Left lung (tissue), 10 donors: ENCODE results near the gene KPNA3. TPM values are rescaled to one million over a fixed set of nuclear protein-coding genes. Genes with fewer than 3 reads are reported as not detected.

Experiments
- ATAC-seq: fragments of 200-7000 bp; cut with Tn5 transposase; one replicate; pipeline ENCODE4 v1.9.1; 2020; ENCODE audit warnings: moderate library complexity
- DNase-seq, 4 donors: peaks; one replicate each; pipeline ENCODE4 v3.0.0-alpha.2; 2013 to 2020
- H3K27ac ChIP-seq, 2 donors: fragments of 200-600 bp; sonication (generic) in 1 of 2; one replicate each; pipeline versions ENCODE4 v1.5.0 to v1.8.0; 2020 to 2021
- H3K27me3 ChIP-seq, 2 donors: fragments of 200-600 bp; sonication (generic) in 1 of 2; one replicate each; pipeline versions ENCODE4 v1.5.0 to v1.8.0; 2020 to 2021
- H3K36me3 ChIP-seq, 2 donors: fragments of 200-600 bp; sonication (generic) in 1 of 2; one replicate each; pipeline versions ENCODE4 v1.5.0 to v1.8.0; 2020 to 2021
- H3K4me1 ChIP-seq, 2 donors: fragments of 200-600 bp; one replicate each; pipeline ENCODE4 v1.8.0; 2021
- H3K4me3 ChIP-seq, 2 donors: fragments of 200-600 bp; sonication (generic) in 1 of 2; one replicate each; pipeline versions ENCODE4 v1.5.0 to v1.8.0; 2020 to 2021; ENCODE audit warnings: mild to moderate bottlenecking in 1 of 2
- H3K9me3 ChIP-seq, 2 donors: fragments of 200-600 bp; sonication (generic) in 1 of 2; one replicate each; pipeline versions ENCODE4 v1.5.0 to v1.8.0; 2020 to 2021
- intact Hi-C, 2 donors: fragments of 100-400 bp; cut with DNase I; formaldehyde crosslinking; loops; one replicate each; pipeline versions ENCODE4 v1.11.2 to v1.14.2; 2022
- polyA plus RNA-seq, 6 donors: library from polyadenylated mRNA; unstranded; fragments of 120-200 nt; gene quantifications; one replicate each; pipeline ENCODE4 v1.2.1, GENCODE V29; 2013; ENCODE audit not compliant: insufficient read length in 6 of 6
- total RNA-seq, 2 donors: library from RNA; stranded (reverse); fragmentation: NEBNext Ultra II Directional; extraction: Animal tissue kit (Norgen Biotek cat#: 25700); gene quantifications; one replicate each; pipeline ENCODE4 v1.2.1, GENCODE V29; 2021
- TF ChIP-seq, protein P1 (sequence below), 2 donors: fragments of 200-600 bp; sonication (generic) in 1 of 2; IDR thresholded peaks; one replicate each; pipeline versions ENCODE4 v1.5.0 to v1.8.0; 2021; ENCODE audit warnings: antibody characterized with exemption in 2 of 2
- donor health status: DM: no; HTN: yes; CAD: no.
- donor health status: DM: no; HTN: no; CAD: no.

Gene KPNA3
- total and polyA plus RNA-seq, 8 donors, result 31.5 to 42.0 (median 38.3) TPM

DNA sequence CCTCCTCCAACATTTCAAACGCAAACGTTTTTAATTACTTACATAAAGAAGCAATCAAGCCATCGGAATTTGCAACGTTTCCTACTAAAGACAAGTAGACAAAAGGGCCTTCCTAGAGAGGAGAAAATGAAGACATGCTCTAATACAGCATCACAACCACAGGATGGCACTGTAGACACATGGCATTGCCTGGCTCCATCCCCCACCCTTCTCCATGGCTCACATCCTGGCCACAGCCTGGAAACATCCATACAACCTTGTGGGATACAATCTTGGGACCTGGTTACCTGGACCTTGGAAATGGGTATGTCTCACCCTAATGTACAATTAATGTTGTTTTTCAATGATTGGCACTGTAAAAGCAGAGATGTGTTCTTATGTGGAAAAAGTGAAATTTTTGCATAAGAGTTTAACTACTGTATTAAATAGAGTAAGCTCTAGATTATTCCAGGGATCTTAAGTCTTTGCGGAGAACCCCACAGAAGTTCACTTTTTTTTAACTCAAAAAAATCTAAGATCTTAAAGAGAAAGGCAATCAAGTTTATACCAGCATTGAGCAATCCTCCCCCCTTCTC is 122.7 kb downstream of the KPNA3 start:
- Histone ChIP-seq H3K9me3 (no peaks in the 10 kb centered on the region), H3K36me3 (peaks cover 0 to 25% of the 10 kb centered on the region in 2 donors), H3K27me3 (no peaks in the 10 kb centered on the region), H3K4me3 (no peak overlapping the region), H3K27ac (peak overlapping the region in 1 of 2 donors; percentile 15), H3K4me1 (peaks cover 5 to 18% of the 10 kb centered on the region in 2 donors)
- DNase-seq (peak in 2 of 4 donors; percentile 56 to 70), ATAC-seq (peak; percentile 98)
- intact Hi-C loops, result no loop called here
- TF ChIP-seq, protein P1, sequence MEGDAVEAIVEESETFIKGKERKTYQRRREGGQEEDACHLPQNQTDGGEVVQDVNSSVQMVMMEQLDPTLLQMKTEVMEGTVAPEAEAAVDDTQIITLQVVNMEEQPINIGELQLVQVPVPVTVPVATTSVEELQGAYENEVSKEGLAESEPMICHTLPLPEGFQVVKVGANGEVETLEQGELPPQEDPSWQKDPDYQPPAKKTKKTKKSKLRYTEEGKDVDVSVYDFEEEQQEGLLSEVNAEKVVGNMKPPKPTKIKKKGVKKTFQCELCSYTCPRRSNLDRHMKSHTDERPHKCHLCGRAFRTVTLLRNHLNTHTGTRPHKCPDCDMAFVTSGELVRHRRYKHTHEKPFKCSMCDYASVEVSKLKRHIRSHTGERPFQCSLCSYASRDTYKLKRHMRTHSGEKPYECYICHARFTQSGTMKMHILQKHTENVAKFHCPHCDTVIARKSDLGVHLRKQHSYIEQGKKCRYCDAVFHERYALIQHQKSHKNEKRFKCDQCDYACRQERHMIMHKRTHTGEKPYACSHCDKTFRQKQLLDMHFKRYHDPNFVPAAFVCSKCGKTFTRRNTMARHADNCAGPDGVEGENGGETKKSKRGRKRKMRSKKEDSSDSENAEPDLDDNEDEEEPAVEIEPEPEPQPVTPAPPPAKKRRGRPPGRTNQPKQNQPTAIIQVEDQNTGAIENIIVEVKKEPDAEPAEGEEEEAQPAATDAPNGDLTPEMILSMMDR (IDR thresholded peaks at IDR 0.05), result peak; percentile 30 to 55

DNA sequence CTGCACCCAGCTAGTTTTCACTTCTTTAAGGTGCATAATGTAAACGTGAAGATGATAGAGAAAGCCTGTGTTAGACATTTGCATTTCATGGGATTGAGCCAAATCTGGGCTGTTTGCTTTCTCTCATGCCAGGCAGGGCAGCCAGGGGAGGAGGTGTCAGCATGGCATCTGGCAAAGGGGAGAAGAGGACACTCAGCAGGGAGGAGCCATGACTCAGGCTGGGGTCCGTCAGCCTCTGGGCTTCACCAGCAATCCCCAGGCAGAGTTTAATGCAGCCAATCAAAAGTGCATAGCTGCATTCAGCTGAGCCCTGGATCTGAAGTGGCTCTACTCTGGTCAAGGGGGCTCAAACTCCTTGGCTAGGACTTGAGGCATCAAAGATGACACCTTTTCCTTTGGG is 124.7 kb downstream of the KPNA3 start:
- ATAC-seq, result no peak
- intact Hi-C loops, result no loop called here

DNA sequence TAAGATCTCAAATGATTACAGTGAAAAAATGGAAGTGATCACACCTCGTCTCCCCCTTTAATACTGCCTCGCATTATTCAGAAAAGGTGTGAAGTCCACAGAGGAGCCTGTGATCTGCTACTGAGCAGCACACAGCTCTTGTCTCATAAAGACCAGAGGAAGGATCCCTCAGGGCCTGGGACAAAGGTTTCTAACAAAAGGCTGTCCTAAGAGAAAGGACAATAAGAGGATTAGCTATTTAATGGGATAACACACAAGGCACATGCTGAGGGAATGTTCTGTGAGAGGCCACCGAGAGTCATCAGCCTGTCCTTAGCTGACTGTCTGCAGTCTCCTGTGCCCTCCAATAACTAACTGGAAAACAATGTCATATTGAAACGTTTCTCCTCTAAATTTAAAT is 127.9 kb downstream of the KPNA3 start:
- intact Hi-C loops, result no loop called here
- Histone ChIP-seq H3K27ac (no peak overlapping the region), H3K27me3 (no peaks in the 10 kb centered on the region), H3K9me3 (no peaks in the 10 kb centered on the region), H3K4me3 (no peak overlapping the region), H3K36me3 (peaks cover 0 to 52% of the 10 kb centered on the region in 2 donors), H3K4me1 (no peaks in the 10 kb centered on the region)
- ATAC-seq (no peak), DNase-seq (no peak)
- TF ChIP-seq, protein P1 (IDR thresholded peaks at IDR 0.05), result no peak

More for the DNA sequence above, 124.7 kb downstream of the KPNA3 start:
- Histone ChIP-seq H3K27ac (no peak overlapping the region), H3K4me1 (peaks cover 5 to 18% of the 10 kb centered on the region in 2 donors), H3K9me3 (no peaks in the 10 kb centered on the region), H3K27me3 (no peaks in the 10 kb centered on the region), H3K36me3 (peaks cover 0 to 31% of the 10 kb centered on the region in 2 donors), H3K4me3 (no peak overlapping the region)
- no peak for DNase-seq
- TF ChIP-seq, protein P1 (IDR thresholded peaks at IDR 0.05), result no peak

DNA sequence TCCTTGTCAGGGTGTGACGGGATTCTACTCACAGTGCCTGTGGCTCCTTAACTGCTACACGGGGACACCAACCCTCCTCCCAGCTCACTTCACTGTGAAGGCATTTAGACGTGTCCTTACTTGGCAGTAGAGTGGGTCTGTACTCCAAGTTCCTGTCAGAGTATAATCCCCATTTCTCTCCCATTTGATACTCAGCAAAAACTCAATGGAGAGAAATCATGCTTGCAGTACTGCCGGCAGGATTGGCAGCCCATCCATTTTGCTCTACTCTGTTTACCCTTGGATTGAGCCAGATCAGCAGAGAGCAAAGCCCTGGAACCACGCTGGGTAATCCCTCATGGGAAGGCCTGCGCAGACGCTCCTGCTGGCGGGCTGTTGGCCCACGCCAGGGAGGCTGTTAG is 135.2 kb downstream of the KPNA3 start:
- ATAC-seq, result no peak

DNA sequence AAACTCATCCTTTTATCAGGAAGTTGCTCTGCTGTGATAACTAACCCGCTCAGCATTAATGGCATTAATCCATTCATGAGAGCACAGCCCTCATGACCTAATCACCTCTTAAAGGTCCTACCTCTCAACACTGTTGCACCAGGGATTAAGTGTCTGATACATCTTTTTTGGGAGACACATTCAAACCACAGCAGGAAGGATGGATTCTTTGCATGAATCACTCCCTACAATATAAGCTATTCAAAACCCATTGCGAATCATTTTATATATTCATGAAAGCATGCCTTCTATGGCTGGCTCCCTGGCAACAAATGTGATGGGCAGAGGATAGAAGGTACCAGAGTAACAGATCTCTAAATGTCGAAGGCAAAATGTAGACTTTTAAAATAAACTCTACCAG is 136.6 kb downstream of the KPNA3 start:
- H3K27me3 ChIP-seq, result no peaks in the 10 kb centered on the region

More for the DNA sequence above, 135.2 kb downstream of the KPNA3 start:
- TF ChIP-seq, protein P1 (IDR thresholded peaks at IDR 0.05), result no peak
- Histone ChIP-seq H3K9me3 (no peaks in the 10 kb centered on the region), H3K27me3 (no peaks in the 10 kb centered on the region), H3K36me3 (peaks cover 0 to 16% of the 10 kb centered on the region in 2 donors), H3K4me1 (no peaks in the 10 kb centered on the region), H3K27ac (no peak overlapping the region), H3K4me3 (no peak overlapping the region)
- no peak for DNase-seq
- intact Hi-C loops, result loop anchor here in 1 of 2 donors (10.0 kb wide), 1 partner anchor 188 kb away; no protein-coding TSS in a partner anchor

More for the DNA sequence above, 136.6 kb downstream of the KPNA3 start:
- intact Hi-C loops, result loop anchor here in 1 of 2 donors (10.0 kb wide), 1 partner anchor 189 kb away; no protein-coding TSS in a partner anchor
- TF ChIP-seq, protein P1 (IDR thresholded peaks at IDR 0.05), result no peak
- no peak overlapping the region for H3K4me3 ChIP-seq
- ATAC-seq (no peak), DNase-seq (no peak)
- H3K4me1 ChIP-seq, result no peaks in the 10 kb centered on the region
- H3K27ac ChIP-seq, result peak overlapping the region in 1 of 2 donors; percentile 13
- H3K9me3 ChIP-seq, result no peaks in the 10 kb centered on the region
- peaks cover 0 to 3% of the 10 kb centered on the region in 2 donors for H3K36me3 ChIP-seq
